Left lung (tissue), 10 donors: ENCODE results near the gene DNAAF3. TPM values are rescaled to one million over a fixed set of nuclear protein-coding genes. Genes with fewer than 3 reads are reported as not detected.

ENCODE experiments used
- ATAC-seq: fragments of 200-7000 bp; cut with Tn5 transposase; one replicate; pipeline ENCODE4 v1.9.1; 2020; ENCODE audit warnings: moderate library complexity
- DNase-seq, 4 donors: peaks; one replicate each; pipeline ENCODE4 v3.0.0-alpha.2; 2013 to 2020
- H3K27ac ChIP-seq, 2 donors: fragments of 200-600 bp; sonication (generic) in 1 of 2; one replicate each; pipeline versions ENCODE4 v1.5.0 to v1.8.0; 2020 to 2021
- H3K27me3 ChIP-seq, 2 donors: fragments of 200-600 bp; sonication (generic) in 1 of 2; one replicate each; pipeline versions ENCODE4 v1.5.0 to v1.8.0; 2020 to 2021
- H3K36me3 ChIP-seq, 2 donors: fragments of 200-600 bp; sonication (generic) in 1 of 2; one replicate each; pipeline versions ENCODE4 v1.5.0 to v1.8.0; 2020 to 2021
- H3K4me1 ChIP-seq, 2 donors: fragments of 200-600 bp; one replicate each; pipeline ENCODE4 v1.8.0; 2021
- H3K4me3 ChIP-seq, 2 donors: fragments of 200-600 bp; sonication (generic) in 1 of 2; one replicate each; pipeline versions ENCODE4 v1.5.0 to v1.8.0; 2020 to 2021; ENCODE audit warnings: mild to moderate bottlenecking in 1 of 2
- H3K9me3 ChIP-seq, 2 donors: fragments of 200-600 bp; sonication (generic) in 1 of 2; one replicate each; pipeline versions ENCODE4 v1.5.0 to v1.8.0; 2020 to 2021
- CTCF ChIP-seq, 2 donors: fragments of 200-600 bp; sonication (generic) in 1 of 2; IDR thresholded peaks; one replicate each; pipeline versions ENCODE4 v1.5.0 to v1.8.0; 2021; ENCODE audit warnings: antibody characterized with exemption in 2 of 2
- intact Hi-C, 2 donors: fragments of 100-400 bp; cut with DNase I; formaldehyde crosslinking; loops; one replicate each; pipeline versions ENCODE4 v1.11.2 to v1.14.2; 2022
- polyA plus RNA-seq, 6 donors: library from polyadenylated mRNA; unstranded; fragments of 120-200 nt; gene quantifications; one replicate each; pipeline ENCODE4 v1.2.1, GENCODE V29; 2013; ENCODE audit not compliant: insufficient read length in 6 of 6
- total RNA-seq, 2 donors: library from RNA; stranded (reverse); fragmentation: NEBNext Ultra II Directional; extraction: Animal tissue kit (Norgen Biotek cat#: 25700); gene quantifications; one replicate each; pipeline ENCODE4 v1.2.1, GENCODE V29; 2021
- donor health status: DM: no; HTN: yes; CAD: no.
- donor health status: DM: no; HTN: no; CAD: no.

DNAAF3 gene
- total and polyA plus RNA-seq, 8 donors: 0.76 to 11.0 (median 5.4) TPM

- no peak for TF ChIP-seq CTCF (IDR thresholded peaks at IDR 0.05)
- Histone ChIP-seq H3K27ac (no peak overlapping the region), H3K9me3 (no peaks in the 10 kb centered on the region), H3K4me1 (peaks cover 0 to 5% of the 10 kb centered on the region in 2 donors), H3K27me3 (peaks cover 50 to 100% of the 10 kb centered on the region in 2 donors), H3K4me3 (no peak overlapping the region), H3K36me3 (no peaks in the 10 kb centered on the region)
- DNase-seq (peak in 1 of 4 donors; percentile 78), ATAC-seq (no peak)
- intact Hi-C loops: no loop called here
Measured at GRCh38 chr19:55161571-55162322, 4.7 kb downstream of the DNAAF3 start.

- H3K27me3 ChIP-seq: peaks cover 55 to 100% of the 10 kb centered on the region in 2 donors
- ATAC-seq: no peak
Measured at GRCh38 chr19:55160986-55161365, 5.4 kb downstream of the DNAAF3 start.

GRCh38 chr19:55160128-55160985 is 6.1 kb downstream of the DNAAF3 start:
- TF ChIP-seq CTCF (IDR thresholded peaks at IDR 0.05): peak; percentile 70 to 78
- Histone ChIP-seq H3K4me3 (no peak overlapping the region), H3K4me1 (peaks cover 0 to 9% of the 10 kb centered on the region in 2 donors), H3K27me3 (peaks cover 50 to 97% of the 10 kb centered on the region in 2 donors), H3K9me3 (no peaks in the 10 kb centered on the region), H3K36me3 (no peaks in the 10 kb centered on the region), H3K27ac (no peak overlapping the region)
- intact Hi-C loops: no loop called here
- peak; percentile 98 for ATAC-seq
- DNase-seq: peak; percentile 25 to 96 (median 81)

More at GRCh38 chr19:55160986-55161365, 5.4 kb downstream of the DNAAF3 start:
- no peaks in the 10 kb centered on the region for H3K36me3 ChIP-seq
- peaks cover 0 to 8% of the 10 kb centered on the region in 2 donors for H3K4me1 ChIP-seq
- H3K9me3 ChIP-seq: no peaks in the 10 kb centered on the region
- no peak for TF ChIP-seq CTCF (IDR thresholded peaks at IDR 0.05)
- no peak overlapping the region for H3K4me3 ChIP-seq
- H3K27ac ChIP-seq: no peak overlapping the region
- intact Hi-C loops: no loop called here
- peak in 1 of 4 donors; percentile 70 for DNase-seq

DNA sequence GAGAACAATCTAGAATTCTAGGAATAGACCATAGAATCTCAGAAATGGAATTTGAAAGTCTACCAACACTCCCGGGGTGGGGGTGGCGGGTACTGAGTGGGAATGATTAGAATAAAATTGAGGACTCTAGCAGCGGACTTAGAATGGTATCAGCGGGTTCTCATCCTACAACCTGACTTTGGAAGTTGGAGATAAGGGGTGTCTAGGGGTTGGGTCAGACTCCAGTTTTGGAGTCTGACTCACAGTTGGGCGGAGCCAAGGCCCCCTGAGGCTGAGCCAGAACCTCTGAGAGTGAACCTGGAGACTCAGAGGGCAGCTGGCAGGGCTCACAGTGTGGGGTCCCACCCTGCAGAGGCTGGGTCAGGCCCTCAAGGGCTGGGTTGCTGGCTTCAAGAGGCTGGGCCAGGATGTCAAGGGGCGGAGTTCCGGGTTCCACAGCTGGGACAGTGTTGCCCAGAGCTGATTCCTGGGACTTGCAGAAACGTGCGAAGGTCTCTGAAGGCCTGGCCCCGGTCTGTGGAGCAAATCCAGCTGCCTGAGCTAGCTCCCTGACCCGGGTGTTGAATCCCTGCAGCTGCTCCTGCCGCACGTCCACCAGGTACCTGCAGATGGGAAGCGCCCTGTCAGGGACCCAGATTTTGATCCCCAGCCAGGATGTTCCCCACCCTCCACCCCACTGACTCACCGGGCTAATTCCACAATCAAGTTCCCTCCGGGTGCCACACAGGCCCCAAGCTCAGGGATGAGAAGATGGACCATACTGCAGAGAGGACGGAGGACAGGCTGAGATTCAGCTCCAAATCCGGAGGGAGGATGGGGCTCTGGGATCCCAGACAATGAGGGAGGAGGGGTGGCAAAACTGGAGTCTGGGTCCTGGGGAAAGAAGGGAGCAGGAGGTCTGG is 7.3 kb downstream of the DNAAF3 start:
- Histone ChIP-seq H3K9me3 (no peaks in the 10 kb centered on the region), H3K27me3 (peaks cover 50 to 91% of the 10 kb centered on the region in 2 donors), H3K4me1 (peaks cover 0 to 9% of the 10 kb centered on the region in 2 donors), H3K27ac (no peak overlapping the region), H3K4me3 (no peak overlapping the region), H3K36me3 (no peaks in the 10 kb centered on the region)
- no peak for TF ChIP-seq CTCF (IDR thresholded peaks at IDR 0.05)
- DNase-seq (peak in 1 of 4 donors; percentile 45), ATAC-seq (no peak)
- intact Hi-C loops: no loop called here
